NB4 (cell line): ENCODE measurements around the gene HSD17B2.
A peak's percentile ranks its signal among the peaks of the same experiment; 100 is the strongest.

Experiments used
- DNase-seq: peaks from one replicate; pipeline ENCODE4 v3.0.0; 2010; ENCODE audit warnings: low read depth
- H3K4me3 ChIP-seq: one replicate; pipeline ENCODE4 v1.5.1; 2011; ENCODE audit warnings: mild to moderate bottlenecking, low read depth, low read length, moderate library complexity
- CTCF ChIP-seq: IDR thresholded peaks from one replicate; pipeline ENCODE4 v1.5.1; 2012; ENCODE audit warnings: low read depth, low read length
- MAX ChIP-seq: IDR thresholded peaks from 2 replicates; pipeline ENCODE4 v1.6.1; 2011; ENCODE audit warnings: low read depth, low read length
- MYC ChIP-seq: IDR thresholded peaks from 2 replicates; pipeline ENCODE4 v1.6.1; 2011; ENCODE audit warnings: low read depth, low read length
- POLR2A ChIP-seq: IDR thresholded peaks from 2 replicates; pipeline ENCODE4 v1.6.1; 2011; ENCODE audit warnings: mild to moderate bottlenecking; ENCODE audit not compliant: insufficient read length; ENCODE audit errors: extremely low read depth

HSD17B2 gene

GRCh38 chr16:82078125-82078524, 43.1 kb downstream of the HSD17B2 start:
- no peak overlapping the region for H3K4me3 ChIP-seq
- no peak for TF ChIP-seq CTCF
- DNase-seq, result no peak

DNA sequence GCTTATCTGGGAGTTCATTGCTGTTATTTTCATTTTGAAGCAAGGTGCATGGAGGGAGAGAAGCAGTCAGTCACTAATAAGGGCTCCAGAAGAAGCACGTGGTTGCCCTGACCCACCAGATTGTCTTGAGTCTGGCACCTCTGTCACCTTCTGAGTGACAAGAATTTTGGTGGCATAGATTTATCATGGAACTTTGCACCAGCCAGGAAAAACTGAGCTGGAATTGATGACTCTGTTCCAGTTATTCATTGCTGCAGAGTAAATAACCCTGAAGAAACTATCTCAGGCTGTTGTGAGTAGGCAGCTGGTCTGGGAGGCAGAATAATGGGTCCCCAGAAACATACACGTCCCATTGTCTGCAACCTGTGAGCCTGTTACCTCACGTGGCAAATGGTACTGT, 44.8 kb downstream of the HSD17B2 start:
- DNase-seq, result no peak
- TF ChIP-seq MYC (no peak), MAX (no peak), POLR2A (no peak), CTCF (no peak)

GRCh38 chr16:82081264-82081663, 46.2 kb downstream of the HSD17B2 start:
- no peak for DNase-seq
- no peak overlapping the region for H3K4me3 ChIP-seq
- TF ChIP-seq MAX (no peak), CTCF (no peak), POLR2A (no peak), MYC (no peak)

More for the DNA sequence above, 44.8 kb downstream of the HSD17B2 start:
- H3K4me3 ChIP-seq, result no peak overlapping the region

GRCh38 chr16:82082097-82082496, 47.0 kb downstream of the HSD17B2 start:
- DNase-seq, result no peak
- H3K4me3 ChIP-seq, result no peak overlapping the region
- TF ChIP-seq MYC, result no peak
- no peak for TF ChIP-seq MAX
- TF ChIP-seq CTCF, result no peak
- no peak for TF ChIP-seq POLR2A

- TF ChIP-seq POLR2A (no peak), MAX (no peak), MYC (no peak), CTCF (no peak)
- peak; percentile 14 for DNase-seq
- no peak overlapping the region for H3K4me3 ChIP-seq
These were observed 47.6 kb downstream of the HSD17B2 start for GRCh38 chr16:82082543-82083244.

- TF ChIP-seq MAX (no peak), MYC (no peak), POLR2A (no peak), CTCF (no peak)
- H3K4me3 ChIP-seq, result no peak overlapping the region
- DNase-seq, result no peak
These were observed 48.8 kb downstream of the HSD17B2 start for GRCh38 chr16:82083710-82084353.
